GM18498 (cell line): Measurements from ENCODE around the gene IFNGR2.
"Not testable (repeated sequence)": the region's sequence is repeated elsewhere in the genome, so short reads cannot be mapped to it uniquely, and the experiment has no call there.

Experiments
- ATAC-seq: cut with Tn5 transposase; IDR thresholded peaks from one replicate; pipeline ENCODE4 v1.9.1; 2021; ENCODE audit warnings: mild to moderate bottlenecking, moderate library complexity; ENCODE audit not compliant: unreplicated experiment

The IFNGR2 gene

GRCh38 chr21:33434770-33435360 lies 31.7 kb downstream of the IFNGR2 start:
- peak; percentile 90 for ATAC-seq

DNA sequence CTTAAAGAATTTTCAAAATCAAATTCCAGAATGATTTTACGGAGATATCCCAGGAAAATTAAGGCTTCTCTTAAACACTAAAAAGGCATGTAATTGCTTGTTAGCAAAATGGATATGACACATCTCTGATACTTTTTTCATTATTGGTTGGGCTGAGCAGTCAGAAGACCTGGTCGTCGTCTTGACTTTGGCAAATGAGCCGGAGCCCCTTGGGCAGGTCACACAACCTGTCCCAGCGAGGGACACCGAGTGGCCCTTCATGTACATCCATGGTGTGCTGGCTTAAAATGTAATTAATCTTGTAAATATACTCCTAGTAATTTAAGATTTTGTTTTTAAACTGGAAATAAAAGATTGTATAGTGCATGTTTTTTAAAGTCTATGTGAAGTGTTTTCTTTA lies 33.9 kb downstream of the IFNGR2 start:
- ATAC-seq, result no peak

GRCh38 chr21:33441489-33442477 lies 38.6 kb downstream of the IFNGR2 start:
- peak; percentile 59 for ATAC-seq

DNA sequence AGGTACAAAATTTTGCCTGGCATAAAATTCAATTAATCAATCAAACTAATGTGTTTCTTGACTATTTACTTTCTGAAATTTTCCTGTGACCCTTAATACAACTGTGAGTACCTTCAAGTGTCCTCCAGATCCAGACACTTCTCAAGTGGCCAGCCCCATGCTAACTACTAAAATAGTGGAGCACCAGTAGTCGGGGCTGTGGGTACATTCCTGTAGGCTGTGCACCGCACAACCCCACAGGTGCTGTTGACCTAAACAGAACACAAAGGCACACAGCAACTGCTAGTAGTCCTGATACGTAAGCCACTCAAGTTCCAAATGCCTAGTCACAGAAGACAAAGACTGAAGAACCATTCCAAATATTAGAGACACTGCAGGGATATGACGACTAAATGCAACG lies 40.0 kb downstream of the IFNGR2 start:
- no peak for ATAC-seq

- no peak for ATAC-seq
These were observed 41.3 kb downstream of the IFNGR2 start for GRCh38 chr21:33444499-33444898.

GRCh38 chr21:33446620-33447019 lies 43.4 kb downstream of the IFNGR2 start:
- ATAC-seq, result not testable (repeated sequence)

DNA sequence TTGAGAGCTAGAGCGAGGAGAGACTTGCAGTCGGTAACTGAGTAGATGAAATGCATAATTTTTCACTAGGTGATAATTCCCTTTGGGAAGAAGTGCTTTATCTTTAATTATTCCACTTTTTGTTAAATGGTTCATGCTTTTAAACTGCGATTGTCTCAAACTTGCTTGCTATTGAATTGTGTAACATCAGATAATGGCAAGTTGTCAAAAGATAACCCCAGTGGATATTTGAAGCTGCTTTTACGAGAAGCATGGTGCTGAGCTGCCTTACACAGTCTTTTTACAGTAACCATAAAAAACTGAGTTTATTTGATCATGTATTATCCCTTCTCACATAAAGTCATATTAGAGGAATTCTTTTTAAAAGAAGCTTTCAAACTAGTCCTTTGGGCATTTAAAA lies 46.4 kb downstream of the IFNGR2 start:
- no peak for ATAC-seq

DNA sequence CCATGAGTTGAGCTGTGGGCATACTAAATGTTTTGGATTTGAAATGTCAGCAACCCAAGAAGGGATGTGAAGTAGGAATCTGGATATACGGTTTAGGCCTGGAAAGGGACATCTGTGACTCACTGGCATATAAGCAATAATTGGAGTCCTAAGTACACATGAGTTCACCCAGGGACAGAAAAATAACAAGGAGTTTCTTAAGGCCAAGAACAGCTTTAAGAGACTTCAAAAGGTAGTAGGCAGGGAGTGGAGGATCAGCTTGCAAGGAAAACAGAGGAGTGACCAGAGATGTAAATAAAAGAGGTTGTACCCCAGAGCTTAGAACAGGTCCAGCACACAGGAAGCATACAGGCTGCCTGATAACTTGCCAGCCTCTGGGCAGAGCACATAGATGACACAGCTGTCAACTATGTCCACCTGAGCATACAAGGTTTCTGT lies 48.4 kb downstream of the IFNGR2 start:
- ATAC-seq, result no peak

DNA sequence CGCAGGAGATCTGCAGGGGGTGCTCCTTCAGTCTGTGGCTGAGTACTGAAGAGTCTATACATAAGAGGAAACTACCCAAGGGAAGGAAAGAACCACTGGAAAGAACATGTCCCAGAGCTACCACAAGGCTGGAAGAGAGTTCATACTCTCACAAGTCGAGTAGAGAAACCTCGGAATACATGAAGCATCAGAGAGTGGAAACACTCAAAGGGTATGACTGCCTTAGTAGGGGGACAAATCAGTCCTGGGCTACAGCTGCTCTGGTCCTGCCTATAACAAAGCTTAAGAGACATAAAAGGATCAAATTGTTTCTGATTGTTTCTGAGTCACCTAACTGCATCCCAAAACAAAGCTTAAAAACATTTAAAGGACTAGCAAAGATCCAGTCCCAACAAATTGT lies 49.1 kb downstream of the IFNGR2 start:
- no peak for ATAC-seq

GRCh38 chr21:33455686-33456446 lies 52.7 kb downstream of the IFNGR2 start:
- ATAC-seq, result no peak

DNA sequence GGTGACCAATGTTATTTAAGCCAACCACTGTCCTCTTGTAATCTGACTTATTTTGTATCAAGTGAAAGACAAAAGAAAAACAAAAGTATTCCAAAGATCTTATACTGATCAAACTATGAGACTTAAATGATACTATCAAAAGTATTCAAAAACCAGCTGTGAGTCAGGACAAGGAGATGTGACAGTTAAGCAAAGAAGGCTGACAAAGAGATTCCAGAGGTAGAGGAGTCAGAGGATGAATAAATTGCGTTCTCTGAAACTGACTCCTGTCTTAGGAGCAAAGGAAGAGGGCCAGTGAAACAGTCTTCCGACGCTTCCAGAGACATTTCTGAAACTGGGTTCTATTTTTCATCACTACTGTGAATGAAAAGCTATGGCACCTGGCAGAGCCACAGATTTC lies 55.6 kb downstream of the IFNGR2 start:
- ATAC-seq, result no peak

- no peak for ATAC-seq
These were observed 58.5 kb downstream of the IFNGR2 start for GRCh38 chr21:33461538-33462250.

GRCh38 chr21:33469183-33469582 lies 66.0 kb downstream of the IFNGR2 start:
- not testable (repeated sequence) for ATAC-seq

GRCh38 chr21:33470701-33471100 lies 67.5 kb downstream of the IFNGR2 start:
- ATAC-seq, result no peak

DNA sequence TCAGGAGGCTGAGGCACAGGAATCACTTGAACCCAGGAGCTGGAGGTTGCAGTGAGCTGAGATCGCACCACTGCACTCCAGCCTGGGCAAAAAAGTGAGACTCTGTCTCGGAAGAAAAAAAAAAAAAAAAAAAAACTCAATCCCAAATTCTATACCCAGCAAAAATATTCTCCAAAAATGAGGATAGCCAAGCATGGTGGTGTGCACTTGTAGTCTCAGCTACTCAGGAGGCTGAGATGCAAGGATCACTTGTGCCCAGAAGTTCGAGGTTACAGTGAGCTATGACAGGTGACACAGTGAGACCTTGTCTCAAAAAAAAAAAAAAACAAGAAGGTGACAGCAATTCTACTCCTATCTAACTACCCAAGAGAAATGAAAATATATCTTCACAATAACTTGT lies 70.1 kb downstream of the IFNGR2 start:
- no peak for ATAC-seq

DNA sequence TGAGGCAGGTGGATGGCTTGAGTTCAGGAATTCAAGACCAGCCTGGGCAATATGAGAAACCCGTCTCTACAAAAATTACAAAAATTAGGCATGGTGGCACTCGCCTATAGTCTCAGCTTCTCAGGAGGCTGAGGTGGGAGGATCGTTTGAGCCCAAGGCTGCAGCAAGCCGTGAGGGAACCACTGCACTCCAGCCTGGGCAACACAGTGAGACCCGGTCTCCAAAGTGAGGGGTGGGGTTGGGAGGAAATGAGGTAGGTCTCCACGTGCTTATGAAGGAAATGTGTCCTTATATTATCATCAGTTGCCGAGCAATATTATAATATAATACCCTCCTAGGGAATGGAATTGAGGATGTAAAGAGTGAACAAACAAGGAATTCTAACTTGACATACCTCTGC lies 73.9 kb downstream of the IFNGR2 start:
- no peak for ATAC-seq

DNA sequence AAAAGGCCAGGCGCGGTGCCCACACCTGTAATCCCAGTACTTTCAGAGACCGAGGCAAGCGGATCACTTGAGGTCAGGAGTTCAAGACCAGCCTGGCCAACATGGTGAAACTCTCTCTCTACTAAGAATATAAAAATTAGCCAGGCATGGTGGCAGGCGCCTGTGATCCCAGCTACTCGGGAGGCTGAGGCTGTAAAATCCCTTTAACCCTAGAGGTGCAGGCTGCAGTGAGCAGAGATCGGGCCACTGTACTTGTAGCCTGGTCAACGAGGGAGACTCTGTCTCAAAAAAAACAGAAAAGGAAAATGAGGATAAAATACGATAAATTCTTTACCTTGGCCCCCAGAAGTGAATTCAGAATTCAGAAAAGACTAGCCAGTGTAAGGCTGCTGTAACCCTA lies 75.0 kb downstream of the IFNGR2 start:
- ATAC-seq, result no peak

DNA sequence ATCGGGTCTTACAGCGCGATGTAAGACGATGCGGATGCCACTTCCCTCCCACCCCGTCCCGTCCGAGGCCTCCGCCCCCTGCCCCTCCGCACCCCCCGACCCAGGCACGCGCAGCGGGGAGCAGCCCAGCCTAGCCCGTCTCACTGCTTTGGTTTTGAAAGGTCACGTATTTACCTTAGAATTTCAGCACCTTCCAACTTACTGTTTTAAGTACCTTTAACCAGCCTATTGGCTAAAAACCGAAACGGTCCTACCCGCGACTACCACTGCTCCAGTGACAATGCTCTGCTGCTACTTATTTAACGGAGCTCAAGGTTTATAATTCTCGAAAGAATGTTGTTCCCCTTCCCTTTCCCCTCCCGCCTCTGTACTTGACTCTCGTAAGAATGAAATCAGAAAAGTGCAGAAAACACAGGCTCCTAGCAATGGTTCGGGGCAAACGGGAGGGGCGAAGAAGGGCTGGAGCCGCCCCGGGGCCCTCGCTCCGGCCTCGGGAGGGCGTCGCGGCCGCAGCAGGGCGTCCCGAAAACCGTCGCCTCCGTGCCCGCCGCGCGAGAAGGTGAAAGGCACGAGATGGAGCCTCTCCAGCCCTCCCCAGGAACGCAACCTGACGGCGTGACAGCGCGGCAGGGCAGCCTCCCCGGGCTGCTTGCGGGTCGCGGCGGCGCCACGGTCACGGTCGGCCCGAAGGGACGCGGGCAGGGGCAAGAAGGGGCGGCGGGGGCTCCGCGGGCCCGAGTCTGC lies 75.9 kb downstream of the IFNGR2 start:
- ATAC-seq, result peak; percentile 28

DNA sequence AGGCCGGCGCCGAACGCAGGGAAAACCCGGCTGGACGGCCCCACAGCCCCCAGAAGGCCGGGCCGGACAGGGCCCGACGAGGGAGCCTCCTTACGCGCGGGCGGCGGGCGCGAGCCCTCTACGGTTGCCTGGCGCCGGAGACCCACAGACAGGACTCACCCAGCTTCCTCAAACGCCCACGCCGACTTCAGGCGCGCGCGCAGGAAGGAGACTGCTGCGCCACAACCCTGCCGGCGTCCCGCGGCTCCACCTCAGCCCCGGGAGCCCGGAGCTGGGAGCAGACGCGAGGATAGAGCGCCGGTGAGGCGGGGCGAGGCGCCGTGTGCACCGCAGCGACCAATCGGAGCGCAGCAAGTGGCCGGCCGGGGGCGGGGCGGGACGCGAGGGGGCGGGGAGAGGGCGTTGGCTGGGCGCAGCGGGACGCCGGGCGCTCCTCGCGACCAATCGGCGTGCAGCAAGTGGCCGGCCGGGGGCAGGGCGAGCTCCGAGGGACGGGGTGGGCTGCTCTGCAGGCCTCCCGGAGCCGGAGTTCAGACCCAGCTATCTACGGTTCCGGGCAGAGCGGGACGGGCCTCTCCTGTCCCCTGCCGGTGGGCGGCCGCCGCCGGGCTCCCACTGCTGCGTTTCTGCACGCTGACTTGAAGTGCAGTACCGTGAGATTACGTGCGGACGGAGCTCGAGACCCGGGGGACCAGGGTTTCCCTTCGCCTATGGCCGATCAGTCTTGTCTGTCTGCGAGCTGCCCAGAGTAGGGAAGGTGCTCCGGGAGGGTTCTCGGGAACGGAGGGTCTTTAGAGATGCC lies 76.7 kb downstream of the IFNGR2 start, which contains the start of gene TMEM50B:
TMEM50B (minus strand) TSS at position 296 of the 802 bp plus-strand sequence. CDS start 11,089 bp downstream, outside the sequence.
- peak; percentile 90 for ATAC-seq
